ENCODE measurements around the gene CRYBG2.

- TF ChIP-seq CTCF (IDR thresholded peaks at IDR 0.05) (no peak), EP300 (IDR thresholded peaks at IDR 0.05) (no peak), POLR2A (IDR thresholded peaks at IDR 0.05) (no peak)
Measured at GRCh38 chr1:26378879-26379251, 24.9 kb upstream of the CRYBG2 start.

Data from gastroesophageal sphincter (tissue), 3 donors.